COLO668 (cell line): ENCODE results near the gene TMEM191C.
"Not testable (repeated sequence)": the region's sequence is repeated elsewhere in the genome, so short reads cannot be mapped to it uniquely, and the experiment has no call there.

Experiments used
- DNase-seq: peaks from one replicate; lab custom pipeline; 2025; ENCODE audit not compliant: unreplicated experiment; lab: John Stamatoyannopoulos, UW

The TMEM191C gene

DNA sequence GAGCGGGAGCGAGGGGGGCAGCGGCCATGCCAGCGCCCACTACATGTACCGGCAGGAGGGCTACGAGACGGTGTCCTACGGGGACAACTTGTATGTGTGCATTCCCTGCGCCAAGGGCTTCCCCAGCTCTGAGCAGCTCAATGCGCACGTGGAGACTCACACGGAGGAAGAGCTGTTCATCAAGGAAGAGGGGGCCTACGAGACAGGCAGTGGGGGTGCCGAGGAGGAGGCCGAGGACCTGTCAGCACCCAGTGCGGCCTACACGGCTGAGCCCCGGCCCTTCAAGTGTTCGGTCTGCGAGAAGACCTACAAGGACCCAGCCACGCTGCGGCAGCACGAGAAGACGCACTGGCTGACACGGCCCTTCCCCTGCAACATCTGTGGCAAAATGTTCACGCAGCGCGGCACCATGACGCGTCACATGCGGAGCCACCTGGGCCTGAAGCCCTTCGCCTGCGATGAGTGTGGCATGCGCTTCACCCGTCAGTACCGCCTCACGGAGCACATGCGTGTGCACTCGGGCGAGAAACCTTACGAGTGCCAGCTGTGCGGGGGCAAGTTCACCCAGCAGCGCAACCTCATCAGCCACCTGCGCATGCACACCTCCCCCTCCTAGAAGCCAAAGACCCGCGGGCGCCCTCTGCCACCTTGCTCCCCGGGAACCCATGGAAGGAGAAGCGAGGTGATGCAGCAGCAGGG lies 20.9 kb upstream of the TMEM191C start:
- no peak for DNase-seq

DNA sequence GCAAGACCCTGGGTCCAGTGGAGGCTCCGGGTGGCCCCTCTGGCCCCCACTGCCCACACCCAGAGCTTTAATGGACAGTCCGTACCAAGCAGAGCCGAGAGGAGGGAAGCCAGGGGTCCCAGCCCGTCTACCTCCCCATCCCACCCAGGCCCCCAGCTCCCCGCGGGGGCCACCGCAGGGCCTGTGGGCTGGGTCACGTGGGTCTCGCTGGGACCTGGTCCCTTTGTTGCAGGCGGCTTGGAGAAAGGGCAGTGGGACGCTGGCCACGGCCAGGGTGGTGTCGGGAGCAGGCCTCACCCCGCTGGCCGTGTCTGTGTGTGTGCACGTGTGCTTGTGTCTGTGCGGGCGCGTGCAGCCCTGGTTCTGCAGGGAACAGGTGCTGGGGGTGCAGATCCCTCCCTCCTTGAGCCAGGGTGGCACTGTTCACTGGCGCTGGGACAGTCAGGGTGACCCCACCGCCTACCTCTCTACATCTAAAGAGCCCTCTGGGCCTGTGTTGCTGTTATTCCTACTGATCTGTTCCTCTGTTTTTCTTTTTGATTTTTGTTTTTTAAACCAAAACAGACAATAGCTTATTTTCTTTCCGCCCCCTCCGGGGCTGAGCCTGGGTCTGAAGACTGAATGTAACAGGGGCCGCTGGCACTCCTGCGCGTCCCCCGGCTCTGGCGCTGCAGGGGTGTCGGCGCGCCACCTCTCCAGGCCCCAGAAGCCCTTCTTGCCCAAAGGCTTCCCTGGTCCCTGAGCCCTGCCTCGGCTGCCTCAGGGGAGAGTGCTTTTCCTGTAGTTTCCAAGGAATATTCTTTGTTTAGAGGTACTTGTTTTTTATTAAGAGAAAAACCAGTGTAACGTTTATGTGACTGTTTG lies 20.1 kb upstream of the TMEM191C start:
- no peak for DNase-seq

DNA sequence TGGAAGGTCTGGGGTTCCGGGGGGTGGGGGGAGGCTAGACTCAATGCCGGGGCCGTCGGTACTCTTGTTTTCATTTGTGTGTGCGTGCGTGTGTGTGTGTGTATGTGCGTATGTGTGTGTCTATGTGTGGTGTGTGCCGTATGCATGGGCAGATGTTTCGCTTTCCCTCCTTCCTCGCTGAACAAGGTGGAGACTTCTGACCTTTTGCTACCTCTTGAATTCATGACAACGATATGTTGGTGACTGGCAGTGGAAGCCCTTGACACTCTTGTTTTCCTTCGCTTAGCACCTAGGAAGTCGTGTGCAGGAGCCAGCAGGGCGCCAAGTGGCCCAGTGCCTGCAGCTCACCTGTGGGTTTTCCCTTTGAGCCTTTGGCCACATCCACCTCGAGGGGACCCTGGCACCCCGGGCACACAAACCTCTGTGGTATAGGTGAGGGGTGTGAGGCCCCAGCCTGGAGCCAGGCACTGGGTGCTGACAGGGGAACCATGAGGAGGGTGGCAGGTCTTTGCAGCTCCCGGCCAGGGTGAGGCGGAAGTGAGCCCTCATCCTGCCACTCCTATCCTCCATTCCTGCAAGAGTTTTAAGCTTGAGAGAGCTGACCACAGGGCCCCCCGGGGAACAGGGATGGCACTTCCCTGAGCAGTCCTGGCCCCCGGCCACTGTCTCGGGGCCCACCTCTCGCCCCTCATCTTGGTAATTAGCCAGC lies 19.3 kb upstream of the TMEM191C start:
- DNase-seq = no peak

DNA sequence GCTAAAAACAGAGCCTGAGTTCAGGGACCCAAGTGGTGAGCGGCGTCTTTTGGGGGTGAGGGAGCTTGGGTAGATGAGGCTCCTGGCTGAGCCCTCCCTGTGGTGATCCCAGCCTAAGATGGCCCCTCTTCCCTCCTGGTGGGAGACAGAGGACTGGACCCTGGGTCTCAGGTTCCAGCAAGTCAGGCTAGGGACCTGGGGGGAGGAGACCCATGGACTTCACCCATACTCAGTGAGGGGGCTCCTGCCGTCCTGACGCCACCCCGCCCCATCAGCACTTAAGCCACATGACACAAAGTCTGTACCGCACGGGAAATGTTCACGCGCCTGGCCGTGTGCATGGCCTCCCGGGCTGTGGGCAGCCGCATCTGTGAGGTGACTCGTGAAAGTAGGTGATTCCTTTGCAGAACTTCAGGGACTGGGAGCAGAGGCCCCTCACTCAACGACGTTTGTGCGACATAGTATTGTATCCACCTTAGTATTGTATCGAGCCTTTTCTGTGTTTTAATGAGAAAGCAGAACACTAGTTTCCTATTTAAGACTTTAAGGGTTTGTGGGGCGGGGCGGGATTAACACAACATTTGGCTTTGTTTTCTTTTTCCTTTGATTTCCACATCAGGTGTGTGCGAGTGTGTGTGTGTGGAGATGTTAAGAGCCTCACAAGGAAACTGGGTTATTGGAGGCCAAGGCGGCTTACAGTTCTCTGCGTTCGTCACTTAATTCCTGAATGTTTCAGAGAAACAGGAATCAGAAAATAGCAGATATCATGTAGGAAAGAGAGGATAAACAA lies 18.4 kb upstream of the TMEM191C start:
- DNase-seq = no peak

DNA sequence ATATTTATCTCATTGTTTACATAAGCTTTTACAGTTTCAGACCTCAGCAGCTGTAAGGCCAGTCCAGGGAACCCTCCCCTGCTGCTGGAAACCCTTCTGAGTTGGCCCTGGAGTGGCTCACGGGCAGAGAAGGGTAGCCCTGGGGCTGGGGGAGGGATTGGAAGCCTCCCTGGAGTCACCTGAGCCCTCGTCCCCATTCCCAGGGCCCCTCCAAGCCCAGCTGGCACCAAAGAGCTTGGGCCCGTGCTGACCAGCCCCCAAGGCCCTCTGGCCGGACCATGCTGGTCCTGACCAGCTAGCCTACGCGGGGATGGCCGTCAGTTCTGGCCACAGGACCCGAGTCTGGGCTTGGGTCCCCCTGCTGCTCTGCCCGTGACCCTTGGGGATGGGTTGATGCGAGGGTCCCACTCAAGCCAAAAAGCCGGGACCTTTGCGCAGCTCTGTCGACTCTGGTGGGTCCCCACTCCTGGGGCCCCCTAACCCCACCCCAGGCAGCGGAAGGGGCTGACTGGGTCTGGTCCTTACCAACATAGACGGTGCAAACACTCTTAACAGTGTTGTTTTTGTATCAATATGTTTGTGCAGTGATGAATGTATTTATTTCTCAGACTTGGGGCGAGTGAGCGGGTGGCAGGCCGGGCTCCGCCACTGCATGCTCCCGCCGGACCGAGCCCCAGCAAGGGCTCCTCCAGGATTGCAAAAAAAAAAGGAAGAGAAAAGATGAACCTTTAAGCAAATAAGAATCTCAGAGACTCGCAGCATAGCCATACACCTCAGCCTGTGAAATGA lies 17.5 kb upstream of the TMEM191C start:
- no peak for DNase-seq

DNA sequence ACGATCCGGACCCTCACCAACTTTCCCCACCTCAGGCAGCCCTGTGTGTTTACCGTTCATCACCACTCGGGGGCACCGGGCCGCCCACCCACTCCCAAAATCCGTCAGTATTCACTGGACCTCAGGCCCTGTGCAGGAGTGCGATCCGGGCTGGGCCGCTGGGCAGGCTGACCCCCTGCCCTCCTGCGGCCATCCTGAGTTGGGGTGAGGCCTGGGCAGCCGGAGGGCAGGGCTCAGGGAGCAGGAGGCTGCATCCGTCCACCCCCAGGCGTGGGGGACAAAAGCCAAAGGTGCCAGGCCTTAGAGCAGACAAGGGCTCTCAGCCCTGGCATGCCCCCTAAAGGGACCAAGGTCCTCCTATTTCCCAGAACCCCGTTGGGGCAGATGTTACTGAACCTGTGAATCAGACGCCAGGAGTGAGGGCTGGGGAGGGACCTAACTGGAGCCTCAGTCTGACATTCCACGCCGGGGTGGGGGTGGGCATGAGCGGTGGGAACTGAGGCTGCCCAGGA lies 16.8 kb upstream of the TMEM191C start:
- no peak for DNase-seq

DNA sequence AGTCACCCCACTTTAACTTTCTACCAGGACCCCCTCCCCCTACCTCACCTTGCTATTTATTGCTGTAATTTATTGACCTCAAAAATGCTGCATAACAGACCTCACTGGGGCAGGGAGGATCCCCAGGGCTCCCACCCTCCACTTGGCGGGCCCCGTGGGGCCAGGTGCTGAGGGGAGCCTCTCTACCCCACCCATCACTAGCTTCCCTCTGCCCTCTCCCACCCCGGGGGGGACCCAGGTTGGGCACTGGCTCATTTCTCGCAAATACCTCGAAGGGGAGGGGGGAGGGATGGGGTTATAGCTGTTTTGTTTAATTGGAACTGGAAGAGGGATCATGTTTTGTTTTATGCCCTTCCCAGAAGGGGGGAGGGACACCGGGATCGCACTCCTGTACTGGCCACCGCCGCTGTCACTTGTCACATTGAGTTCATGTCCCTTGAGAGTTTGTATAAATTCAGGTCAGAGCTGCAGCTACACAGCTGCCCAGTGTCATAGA lies 16.3 kb upstream of the TMEM191C start:
- no peak for DNase-seq

DNA sequence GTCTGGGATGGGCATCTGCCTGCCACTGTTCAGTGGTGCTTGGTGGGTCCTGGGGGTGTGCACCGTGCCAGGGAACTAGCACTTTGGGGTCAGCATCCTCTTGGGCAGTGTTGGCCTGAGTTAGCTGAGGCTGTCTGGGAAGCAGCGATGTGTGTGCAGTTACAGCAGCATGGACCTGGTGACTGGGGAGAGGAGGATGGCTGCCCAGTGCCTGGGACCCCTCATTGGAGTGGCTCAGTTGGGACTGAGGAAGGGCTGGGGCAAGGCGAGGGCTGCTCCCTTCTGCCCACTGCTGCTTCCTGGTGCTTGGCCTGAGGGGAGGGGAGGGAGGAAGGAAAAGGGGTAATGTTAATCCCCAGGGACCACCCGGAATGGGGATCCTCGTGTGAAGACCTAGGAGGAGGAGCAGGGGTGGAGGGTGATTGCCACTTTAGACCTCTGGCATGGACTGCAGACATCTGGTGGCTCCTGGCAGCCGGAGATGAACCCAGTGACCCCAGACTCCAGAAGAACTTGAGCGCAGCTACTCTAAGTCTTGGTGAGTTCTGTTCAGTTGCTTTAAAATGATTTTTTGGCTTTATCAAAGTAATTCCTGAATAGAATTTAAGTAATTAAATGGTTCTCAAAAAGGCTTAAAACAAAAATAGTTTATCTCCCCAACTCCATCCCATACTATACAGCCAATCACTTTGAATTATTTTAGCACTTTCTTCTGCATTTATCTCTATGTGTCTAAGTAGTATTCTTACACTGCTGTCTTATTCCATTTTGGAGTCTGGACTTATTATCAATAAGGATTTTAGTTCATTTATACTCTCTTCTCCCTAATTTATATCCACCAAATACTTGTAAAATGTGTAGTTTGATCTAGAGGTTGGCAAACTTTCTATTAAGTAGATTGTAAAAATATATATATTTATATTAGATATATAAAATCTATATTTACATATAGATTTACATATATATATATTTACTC lies 15.4 kb upstream of the TMEM191C start:
- no peak for DNase-seq

DNA sequence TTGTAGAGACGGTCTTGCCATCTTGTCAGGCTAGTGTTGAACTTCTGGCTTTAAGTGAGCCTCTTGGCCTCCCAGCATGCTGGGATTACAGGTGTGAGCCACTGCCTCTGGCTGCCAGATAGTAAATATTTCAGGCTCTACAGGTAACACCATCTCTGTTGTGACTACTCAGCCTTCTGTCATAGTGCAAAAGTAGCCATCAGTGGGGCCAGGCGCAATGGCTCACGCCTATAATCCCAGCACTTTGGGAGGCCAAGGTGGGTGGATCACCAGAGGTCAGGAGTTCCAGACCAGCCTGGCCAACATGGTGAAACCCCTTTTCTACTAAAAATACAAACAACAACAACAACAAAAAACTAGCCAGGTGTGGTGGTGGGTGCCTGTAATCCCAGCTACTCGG lies 14.5 kb upstream of the TMEM191C start:
- DNase-seq = not testable (repeated sequence)

DNA sequence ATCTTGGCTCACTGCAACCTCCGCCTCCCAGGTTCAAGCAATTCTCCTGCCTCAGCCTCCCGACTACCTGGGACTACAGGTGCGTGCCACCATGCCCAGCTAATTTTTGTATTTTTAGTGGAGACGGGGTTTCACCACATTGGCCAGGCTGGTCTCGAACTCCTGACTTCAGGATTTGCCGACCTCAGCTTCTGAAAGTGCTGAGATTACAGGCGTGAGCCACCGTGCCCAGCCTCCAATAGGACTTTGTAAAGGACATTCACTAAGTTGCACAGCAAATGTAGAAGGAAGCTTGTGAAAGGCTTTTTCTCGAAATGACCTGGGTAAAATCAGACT lies 12.2 kb upstream of the TMEM191C start:
- DNase-seq = not testable (repeated sequence)

DNA sequence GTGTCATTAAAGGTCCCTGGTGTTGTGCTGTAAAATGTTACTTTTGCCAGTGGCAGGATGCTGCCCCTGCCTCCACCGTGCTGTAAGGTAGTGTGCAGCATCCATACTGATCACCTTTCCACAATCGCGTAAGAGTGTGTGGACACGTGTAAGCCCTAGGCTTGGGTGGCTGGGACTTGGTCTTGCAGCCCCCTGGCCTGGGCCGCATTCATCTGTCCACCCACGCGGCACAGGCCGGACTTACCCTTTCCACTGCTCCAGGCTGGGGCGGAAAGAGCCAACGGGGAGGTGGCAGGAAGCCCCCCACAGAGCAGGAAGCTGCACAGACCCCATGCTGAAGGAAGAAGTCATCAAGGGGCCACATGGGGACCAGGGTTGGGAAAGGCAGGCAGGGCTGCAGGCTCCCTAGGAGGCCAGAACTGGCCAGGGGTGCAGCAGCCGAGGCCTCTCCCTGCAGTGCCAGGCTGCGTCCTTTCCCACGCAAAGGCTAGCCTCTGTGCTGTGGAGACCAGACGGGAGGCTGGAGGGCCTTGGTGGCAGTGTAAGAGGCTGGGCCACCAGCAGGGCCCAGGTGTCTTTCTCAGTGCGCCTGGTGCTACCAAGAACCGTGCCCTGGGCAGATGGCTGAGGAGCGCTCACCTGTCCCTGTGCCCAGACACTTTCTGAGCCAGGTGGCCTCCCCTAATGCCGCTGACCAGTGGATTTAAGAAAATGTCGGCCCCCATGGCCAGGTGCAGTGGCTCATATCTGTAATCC lies 11.7 kb upstream of the TMEM191C start:
- DNase-seq = no peak

DNA sequence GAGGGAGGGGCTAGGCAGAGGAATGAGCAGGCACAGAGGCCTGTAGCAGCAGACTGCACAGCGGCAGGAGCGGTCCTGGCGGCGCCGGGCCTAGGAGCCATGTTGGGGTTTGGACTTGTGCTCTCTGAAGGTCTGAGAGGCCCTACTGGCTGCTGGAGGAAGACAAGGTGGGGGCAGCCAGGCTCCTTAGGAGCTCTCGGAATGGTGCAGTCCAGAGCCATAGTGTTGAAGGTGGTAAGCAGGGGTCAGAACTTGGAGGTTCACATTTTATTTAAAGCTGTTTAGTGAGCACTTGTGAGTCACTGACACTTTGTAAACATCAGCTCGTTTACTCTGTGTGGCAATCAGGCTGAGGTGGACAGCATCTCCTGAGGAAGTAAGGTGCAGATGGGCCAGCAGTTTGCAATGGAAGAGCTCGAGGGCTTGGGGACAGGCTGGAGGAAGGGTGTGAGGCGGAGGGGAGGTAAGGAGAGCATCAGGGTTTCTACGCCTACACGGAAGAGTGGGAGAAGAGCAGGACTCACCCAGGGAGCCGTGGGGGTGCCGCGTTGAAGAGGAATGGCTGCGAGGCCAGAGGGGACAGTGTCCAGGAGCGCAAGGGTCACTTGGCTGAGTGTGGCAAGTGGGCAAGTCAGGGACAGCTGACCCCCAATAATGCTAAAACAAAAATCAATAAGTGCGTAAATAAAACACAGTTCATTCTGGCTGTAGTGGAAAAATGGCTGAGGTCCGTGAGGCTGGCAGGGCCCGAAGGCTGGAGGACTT lies 10.0 kb upstream of the TMEM191C start:
- DNase-seq = no peak

DNA sequence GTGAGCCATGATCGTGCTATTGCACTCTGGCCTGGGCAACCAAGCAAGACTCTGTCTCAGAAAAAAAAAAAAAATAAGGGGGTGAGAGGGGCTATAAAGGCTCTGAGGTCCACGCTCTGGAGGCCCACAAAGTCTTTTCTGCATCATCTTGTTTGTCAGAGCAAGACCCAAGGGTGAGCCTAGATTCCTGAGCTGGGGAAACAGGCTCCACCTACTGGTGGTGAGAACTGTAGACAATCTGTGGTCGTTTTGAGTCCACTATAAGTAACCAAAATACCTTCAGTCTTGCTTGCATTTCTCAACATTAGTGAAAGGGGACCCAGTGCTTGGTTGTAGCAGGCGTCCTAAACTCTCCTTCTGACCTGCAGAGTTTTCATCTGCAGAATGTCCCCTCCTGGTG lies 4.5 kb upstream of the TMEM191C start:
- not testable (repeated sequence) for DNase-seq

DNA sequence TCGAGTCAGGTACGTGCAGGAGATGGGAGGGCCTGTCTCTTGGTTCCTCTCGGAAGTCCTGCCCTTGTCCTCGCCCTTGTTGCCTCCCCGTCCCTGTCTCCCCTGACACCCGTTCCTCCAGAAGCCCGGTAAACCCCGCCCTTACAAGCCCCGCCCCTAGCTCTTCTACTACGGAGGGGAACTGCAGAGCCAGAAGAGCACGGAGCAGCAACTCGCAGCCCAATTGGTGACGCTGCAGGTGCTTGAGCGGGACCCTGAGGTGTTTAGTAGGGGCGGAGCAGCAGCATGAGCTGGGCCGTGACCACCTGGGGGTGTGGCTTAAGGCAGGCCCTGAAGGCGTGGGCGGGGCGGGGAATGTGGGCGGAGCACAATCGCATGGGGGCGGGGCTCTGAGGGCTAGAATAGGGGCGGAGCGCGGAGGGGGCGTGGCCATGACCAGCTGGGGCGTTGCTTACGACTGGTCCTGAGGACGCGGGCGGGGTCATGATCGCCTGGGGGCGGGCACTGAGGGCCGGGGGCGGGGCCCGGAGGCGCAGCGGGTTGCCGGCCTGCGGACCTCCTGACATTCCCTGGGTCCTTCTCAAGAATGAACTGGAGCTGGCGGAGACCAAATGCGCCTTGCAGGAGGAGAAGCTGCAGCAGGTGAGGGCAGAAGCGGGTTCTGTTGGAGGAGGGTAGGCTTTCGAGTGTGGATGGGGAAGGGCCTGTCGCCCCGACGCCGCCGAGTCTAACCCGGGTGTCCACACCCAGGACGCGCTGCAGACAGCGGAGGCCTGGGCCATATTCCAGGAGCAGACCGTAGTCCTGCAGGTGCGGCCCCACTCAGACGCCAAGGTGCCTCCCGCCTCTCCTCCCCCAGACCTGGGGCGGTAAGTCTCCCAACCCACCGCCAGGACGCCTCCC lies 1.3 kb downstream of the TMEM191C start:
- not testable (repeated sequence) for DNase-seq

DNA sequence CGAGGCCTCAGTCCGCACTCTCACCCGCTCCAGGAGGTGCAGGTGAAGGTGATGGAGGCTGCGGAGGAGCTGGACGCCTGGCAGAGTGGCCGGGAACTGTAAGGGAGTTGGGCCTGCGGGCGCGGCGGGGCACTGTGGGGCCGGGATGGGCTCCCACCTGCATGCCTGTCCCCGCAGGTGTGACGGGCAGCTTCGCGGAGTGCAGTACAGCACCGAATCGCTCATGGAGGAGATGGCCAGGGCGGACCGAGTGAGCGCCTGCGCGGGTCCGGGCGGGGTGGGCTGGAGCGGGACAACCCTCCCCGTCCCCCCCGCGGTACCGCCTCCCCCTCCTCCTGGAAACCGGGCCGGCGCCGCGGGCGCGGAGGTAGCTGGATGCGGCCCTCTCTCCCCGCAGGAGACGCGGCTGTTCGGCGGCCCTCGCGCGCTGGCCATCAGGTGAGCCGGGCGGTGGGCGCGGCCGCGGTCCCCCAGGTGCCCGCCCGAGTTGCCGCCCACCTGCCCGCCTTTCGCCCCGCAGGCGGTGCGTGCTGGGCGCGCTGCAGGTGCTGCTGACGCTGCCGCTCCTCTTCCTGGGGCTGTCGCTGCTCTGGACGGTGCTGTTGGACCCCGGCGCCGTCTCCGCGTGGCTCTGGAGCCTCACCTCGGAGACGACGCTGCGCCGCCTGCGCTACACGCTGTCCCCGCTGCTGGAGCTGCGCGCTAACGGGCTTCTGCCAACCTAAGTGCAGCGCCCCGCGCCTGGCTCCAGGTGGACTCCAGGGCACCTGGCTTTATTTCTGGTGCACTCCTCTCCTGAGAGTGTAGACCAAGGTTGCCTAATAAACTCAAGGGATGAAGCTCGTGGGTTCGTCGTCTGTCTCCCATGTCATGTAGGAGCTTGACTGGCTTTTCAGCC lies 2.2 kb downstream of the TMEM191C start:
- not testable (repeated sequence) for DNase-seq
